ENCODE measurements around the gene PRDX3.
A peak's percentile ranks its signal among the peaks of the same experiment; 100 is the strongest.

Gene PRDX3

GRCh38 chr10:119178372-119179119 lies at the start of gene PRDX3:
Gene PRDX3, minus strand, starts transcription at chr10:119178812. Its CDS starts 22 bp downstream, at chr10:119178790.
- DNase-seq = peak; percentile 68 to 98 (median 90)

- no peak for DNase-seq
These were observed 49.2 kb upstream of the PRDX3 start for GRCh38 chr10:119227825-119228224.

- no peak for DNase-seq
These were observed 46.6 kb upstream of the PRDX3 start for GRCh38 chr10:119225083-119225658.

- DNase-seq = no peak
These were observed 44.4 kb upstream of the PRDX3 start for GRCh38 chr10:119222966-119223386.

GRCh38 chr10:119222537-119222936 lies 43.9 kb upstream of the PRDX3 start:
- DNase-seq = no peak

- DNase-seq = no peak
These were observed 43.1 kb upstream of the PRDX3 start for GRCh38 chr10:119221666-119222065.

- no peak for DNase-seq
These were observed 42.6 kb upstream of the PRDX3 start for GRCh38 chr10:119221201-119221600.

- no peak for DNase-seq
These were observed 41.3 kb upstream of the PRDX3 start for GRCh38 chr10:119219871-119220270.

- DNase-seq = no peak
These were observed 39.4 kb upstream of the PRDX3 start for GRCh38 chr10:119217991-119218490.

GRCh38 chr10:119217401-119217800 lies 38.8 kb upstream of the PRDX3 start:
- DNase-seq = no peak

- DNase-seq = no peak
These were observed 37.5 kb upstream of the PRDX3 start for GRCh38 chr10:119216127-119216526.

- DNase-seq = no peak
These were observed 36.8 kb upstream of the PRDX3 start for GRCh38 chr10:119215371-119215770.

- no peak for DNase-seq
These were observed 33.2 kb upstream of the PRDX3 start for GRCh38 chr10:119211625-119212441.

GRCh38 chr10:119211176-119211575 lies 32.6 kb upstream of the PRDX3 start:
- no peak for DNase-seq

- DNase-seq = no peak
These were observed 32.0 kb upstream of the PRDX3 start for GRCh38 chr10:119210633-119211032.

GRCh38 chr10:119209736-119210355 lies 31.2 kb upstream of the PRDX3 start:
- peak in 2 of 58 donors; percentile 0 to 4 for DNase-seq

GRCh38 chr10:119209035-119209735 lies 30.6 kb upstream of the PRDX3 start:
- DNase-seq = peak in 48 of 58 donors; percentile 1 to 68 (median 18)

- no peak for DNase-seq
These were observed 29.9 kb upstream of the PRDX3 start for GRCh38 chr10:119208553-119208940.

- peak in 51 of 58 donors; percentile 6 to 80 (median 49) for DNase-seq
These were observed 29.3 kb upstream of the PRDX3 start for GRCh38 chr10:119207713-119208552.

GRCh38 chr10:119207366-119207666 lies 28.7 kb upstream of the PRDX3 start, which contains the start of gene GRK5:
Gene GRK5, plus strand, starts transcription at chr10:119207571. Its CDS starts 347 bp downstream, at chr10:119207918.
- DNase-seq = peak; percentile 20 to 95 (median 90)

Data from anterior cingulate cortex (tissue), 58 donors.